ENCODE measurements around the gene STIP1. TPM values are rescaled to one million over a fixed set of nuclear protein-coding genes. Genes with fewer than 3 reads are reported as not detected.

Gene STIP1
- total RNA-seq, 2 donors from 2014 or later: 95.5 to 232 TPM

- DNase-seq: no peak
- Histone ChIP-seq H3K9ac (ENCODE audit: low read depth in 2 of 2, low read length in 2 of 2) (no peak overlapping the region), H3K4me1 (no peaks in the 10 kb centered on the region), H3K4me3 (no peak overlapping the region), H3K9me3 (no peaks in the 10 kb centered on the region), H3K27ac (no peak overlapping the region), H3K36me3 (no peaks in the 10 kb centered on the region), H3K27me3 (no peaks in the 10 kb centered on the region)
- no peak for TF ChIP-seq CTCF (IDR thresholded peaks at IDR 0.05)
- intact Hi-C loops (cut with DNase I): no loop called here
Measured at GRCh38 chr11:64176751-64177150, 9.2 kb upstream of the STIP1 start.

GRCh38 chr11:64178203-64178602 lies 7.8 kb upstream of the STIP1 start:
- no peaks in the 10 kb centered on the region for H3K27me3 ChIP-seq
- intact Hi-C loops (cut with DNase I): no loop called here
- TF ChIP-seq CTCF (IDR thresholded peaks at IDR 0.05): no peak

GRCh38 chr11:64178951-64179639 lies 6.9 kb upstream of the STIP1 start:
- H3K4me1 ChIP-seq: no peaks in the 10 kb centered on the region
- no peaks in the 10 kb centered on the region for H3K9me3 ChIP-seq
- no peaks in the 10 kb centered on the region for H3K27me3 ChIP-seq
- H3K36me3 ChIP-seq: no peaks in the 10 kb centered on the region
- DNase-seq: no peak
- no peak overlapping the region for H3K4me3 ChIP-seq
- no peak for TF ChIP-seq CTCF (IDR thresholded peaks at IDR 0.05)
- no peak overlapping the region for H3K27ac ChIP-seq
- intact Hi-C loops (cut with DNase I): no loop called here
- no peak overlapping the region for H3K9ac ChIP-seq (ENCODE audit: low read depth in 2 of 2, low read length in 2 of 2)

More at GRCh38 chr11:64178203-64178602, 7.8 kb upstream of the STIP1 start:
- H3K9me3 ChIP-seq: no peaks in the 10 kb centered on the region
- no peaks in the 10 kb centered on the region for H3K4me1 ChIP-seq
- H3K27ac ChIP-seq: no peak overlapping the region
- no peak overlapping the region for H3K4me3 ChIP-seq
- DNase-seq: no peak
- H3K9ac ChIP-seq (ENCODE audit: low read depth in 2 of 2, low read length in 2 of 2): no peak overlapping the region
- no peaks in the 10 kb centered on the region for H3K36me3 ChIP-seq

- intact Hi-C loops (cut with DNase I): no loop called here
- H3K9me3 ChIP-seq: no peaks in the 10 kb centered on the region
- no peak for DNase-seq
- H3K27ac ChIP-seq: peak overlapping the region; percentile 10
- no peak for TF ChIP-seq CTCF (IDR thresholded peaks at IDR 0.05)
- no peaks in the 10 kb centered on the region for H3K27me3 ChIP-seq
- no peaks in the 10 kb centered on the region for H3K36me3 ChIP-seq
- H3K9ac ChIP-seq (ENCODE audit: low read depth in 2 of 2, low read length in 2 of 2): peak overlapping the region; percentile 61 to 81
- H3K4me3 ChIP-seq: no peak overlapping the region
- no peaks in the 10 kb centered on the region for H3K4me1 ChIP-seq
Measured at GRCh38 chr11:64180891-64181290, 5.1 kb upstream of the STIP1 start.

GRCh38 chr11:64181506-64182411 lies 4.2 kb upstream of the STIP1 start:
- no peaks in the 10 kb centered on the region for H3K27me3 ChIP-seq
- peak; percentile 94 for DNase-seq
- no peaks in the 10 kb centered on the region for H3K36me3 ChIP-seq
- H3K27ac ChIP-seq: peak overlapping the region; percentile 10
- no peaks in the 10 kb centered on the region for H3K9me3 ChIP-seq
- TF ChIP-seq CTCF (IDR thresholded peaks at IDR 0.05): no peak
- H3K4me3 ChIP-seq: no peak overlapping the region
- H3K4me1 ChIP-seq: no peaks in the 10 kb centered on the region
- intact Hi-C loops (cut with DNase I): no loop called here
- H3K9ac ChIP-seq (ENCODE audit: low read depth in 2 of 2, low read length in 2 of 2): peak overlapping the region in 1 of 2 donors; percentile 81

All from colonic mucosa (tissue), 4 donors.